H1 (cell line): ENCODE measurements around the gene FIZ1. TPM values are rescaled to one million over a fixed set of nuclear protein-coding genes. Genes with fewer than 3 reads are reported as not detected.

Experiments used
- CTCF ChIA-PET: fragments of 300-600 bp; sonication (Branson Sonifier 250); formaldehyde crosslinking; loops from one replicate; lab custom pipeline; 2021; ENCODE audit not compliant: partially characterized antibody; lab: Charles Lee
- POLR2A ChIA-PET: fragments of 300-600 bp; sonication (Branson Sonifier 250); formaldehyde crosslinking; loops from one replicate; lab custom pipeline; 2021; ENCODE audit warnings: inconsistent platforms; ENCODE audit not compliant: partially characterized antibody; lab: Charles Lee
- DNase-seq, 2 experiments: peaks; one replicate each; pipeline versions ENCODE4 v3.0.0 to v3.0.0-alpha.2; 2010 to 2022; ENCODE audit warnings: low spot score in 2 of 2, low read depth in 1 of 2, mixed read lengths in 1 of 2
- FAIRE-seq: peaks from 2 replicates; lab custom pipeline; 2011; peaks lifted over from hg19 to GRCh38; lab: Jason Lieb, UNC
- H2AFZ ChIP-seq: 2 replicates; pipeline ENCODE4 v1.8.1; 2012; ENCODE audit warnings: low read length, inconsistent platforms
- H2AK5ac ChIP-seq: 2 replicates; pipeline ENCODE4 v1.6.1; 2013; ENCODE audit warnings: low read depth, low read length
- H2BK120ac ChIP-seq: replicated peaks from 2 replicates; pipeline ENCODE3; 2013; ENCODE audit warnings: low read depth, low read length, inconsistent platforms
- H2BK12ac ChIP-seq: 2 replicates; pipeline ENCODE4 v1.6.1; 2013; ENCODE audit warnings: low read depth, low read length
- H2BK15ac ChIP-seq: 2 replicates; pipeline ENCODE4 v1.6.1; 2013; ENCODE audit warnings: low read length
- H2BK20ac ChIP-seq: 2 replicates; pipeline ENCODE4 v1.6.1; 2013; ENCODE audit warnings: low read length
- H2BK5ac ChIP-seq: 2 replicates; pipeline ENCODE4 v1.6.1; 2013; ENCODE audit warnings: low read depth, low read length
- H3K14ac ChIP-seq: 2 replicates; pipeline ENCODE4 v1.6.1; 2013; ENCODE audit warnings: inconsistent platforms; ENCODE audit not compliant: insufficient read length
- H3K18ac ChIP-seq: 2 replicates; pipeline ENCODE4 v1.6.1; 2013; ENCODE audit warnings: low read length; ENCODE audit errors: extremely low read depth
- H3K23ac ChIP-seq: 2 replicates; pipeline ENCODE4 v1.6.1; 2013; ENCODE audit warnings: inconsistent platforms; ENCODE audit not compliant: insufficient read length
- H3K23me2 ChIP-seq: 2 replicates; pipeline ENCODE4 v1.6.1; 2013; ENCODE audit warnings: low read depth, low read length
- H3K27ac ChIP-seq: 2 replicates; pipeline ENCODE4 v1.6.1; 2011; ENCODE audit warnings: low read depth, low read length, inconsistent platforms
- H3K27me3 ChIP-seq, 4 experiments: replicated peaks in 1 of 4; 1 replicate in 1 of 4; 2 replicates in 3 of 4; pipeline versions ENCODE4 v1.6.1 to v1.8.1; 2011 to 2013; ENCODE audit warnings: low read length in 3 of 4, mild to moderate bottlenecking in 3 of 4, inconsistent platforms in 2 of 4, mixed read lengths in 2 of 4, moderate library complexity in 1 of 4; ENCODE audit not compliant: control insufficient read depth in 3 of 4, insufficient read depth in 3 of 4; ENCODE audit errors: extremely low read depth in 1 of 4
- H3K36me3 ChIP-seq, 4 experiments: 2 replicates each; pipeline versions ENCODE4 v1.6.1 to v1.8.1; 2011 to 2013; ENCODE audit warnings: mild to moderate bottlenecking in 4 of 4, low read length in 3 of 4, moderate library complexity in 2 of 4, control low read depth in 1 of 4, inconsistent platforms in 1 of 4; ENCODE audit not compliant: insufficient read depth in 4 of 4, control insufficient read depth in 2 of 4
- H3K4ac ChIP-seq: replicated peaks from 2 replicates; pipeline ENCODE3; 2013; ENCODE audit warnings: low read length, low read depth, mixed read lengths, inconsistent platforms; ENCODE audit not compliant: insufficient read length
- H3K4me1 ChIP-seq, 4 experiments: replicated peaks in 1 of 4; 1 replicate in 1 of 4; 2 replicates in 3 of 4; pipeline versions ENCODE4 v1.6.1 to v1.8.1; 2011 to 2013; ENCODE audit warnings: low read length in 3 of 4, inconsistent platforms in 2 of 4, mixed read lengths in 1 of 4; ENCODE audit not compliant: insufficient read depth in 4 of 4, control insufficient read depth in 3 of 4
- H3K4me2 ChIP-seq, 2 experiments: 2 replicates each; pipeline versions ENCODE4 v1.6.1 to v1.8.1; 2011 to 2013; ENCODE audit warnings: low read depth in 2 of 2, low read length in 2 of 2, control low read depth in 1 of 2, inconsistent platforms in 1 of 2, mild to moderate bottlenecking in 1 of 2; ENCODE audit not compliant: insufficient read depth in 1 of 2
- H3K4me3 ChIP-seq, 4 experiments: fragments of 200-600, 300-600 bp in 1 of 4; sonication (generic), shearing (Covaris generic), sonication (Bioruptor Twin) in 1 of 4; 2 replicates each; pipeline versions ENCODE4 v1.5.1 to v1.8.1; 2011 to 2016; ENCODE audit warnings: low read length in 4 of 4, low read depth in 3 of 4, control low read depth in 2 of 4, inconsistent platforms in 2 of 4, mild to moderate bottlenecking in 2 of 4, mixed read lengths in 1 of 4, moderate library complexity in 1 of 4; ENCODE audit not compliant: insufficient read depth in 2 of 4; ENCODE audit errors: extremely low read depth in 1 of 4
- H3K56ac ChIP-seq: replicated peaks from 2 replicates; pipeline ENCODE3; 2013; ENCODE audit warnings: low read depth, mild to moderate bottlenecking, mixed read lengths, low read length, inconsistent platforms; ENCODE audit not compliant: insufficient read length
- H3K79me1 ChIP-seq: 2 replicates; pipeline ENCODE4 v1.6.1; 2013; ENCODE audit warnings: low read depth, low read length, control low read depth
- H3K79me2 ChIP-seq, 2 experiments: 2 replicates each; pipeline versions ENCODE4 v1.6.1 to v1.8.1; 2012 to 2013; ENCODE audit warnings: low read length in 2 of 2, mild to moderate bottlenecking in 2 of 2, inconsistent platforms in 1 of 2; ENCODE audit not compliant: insufficient read depth in 2 of 2, control insufficient read depth in 1 of 2
- H3K9ac ChIP-seq, 4 experiments: replicated peaks in 1 of 4; 1 replicate in 1 of 4; 2 replicates in 3 of 4; pipeline versions ENCODE4 v1.6.1 to v1.8.1; 2011 to 2013; ENCODE audit warnings: low read depth in 3 of 4, low read length in 3 of 4, control low read depth in 2 of 4, mild to moderate bottlenecking in 2 of 4, moderate library complexity in 2 of 4, inconsistent platforms in 1 of 4; ENCODE audit errors: extremely low read depth in 1 of 4
- H3K9me3 ChIP-seq, 2 experiments: 2 replicates each; pipeline versions ENCODE4 v1.6.1 to v1.8.1; 2012 to 2013; ENCODE audit warnings: mild to moderate bottlenecking in 2 of 2, moderate library complexity in 2 of 2, control low read depth in 1 of 2, inconsistent platforms in 1 of 2, low read depth in 1 of 2, low read length in 1 of 2, mixed read lengths in 1 of 2; ENCODE audit not compliant: insufficient read depth in 2 of 2
- H4K20me1 ChIP-seq, 2 experiments: replicated peaks in 1 of 2; 2 replicates each; pipeline versions ENCODE3 to v1.8.1; 2011 to 2013; ENCODE audit warnings: inconsistent platforms in 2 of 2, low read length in 2 of 2, mild to moderate bottlenecking in 1 of 2; ENCODE audit not compliant: insufficient read depth in 2 of 2, control insufficient read depth in 1 of 2
- H4K5ac ChIP-seq: 2 replicates; pipeline ENCODE4 v1.6.1; 2013; ENCODE audit warnings: low read length, low read depth, mixed read lengths, inconsistent platforms; ENCODE audit not compliant: insufficient read length
- H4K8ac ChIP-seq: 2 replicates; pipeline ENCODE4 v1.8.0; 2013; ENCODE audit warnings: mild to moderate bottlenecking, moderate library complexity, low read length, inconsistent platforms; ENCODE audit not compliant: insufficient read depth; ENCODE audit errors: extremely low read depth
- H4K91ac ChIP-seq: replicated peaks from 2 replicates; pipeline ENCODE3; 2013; ENCODE audit warnings: low read length, mixed read lengths, inconsistent platforms; ENCODE audit not compliant: insufficient read length
- GABPA ChIP-seq: IDR thresholded peaks from 2 replicates; pipeline ENCODE4 v1.6.1; 2011; ENCODE audit warnings: mild to moderate bottlenecking, low read length, moderate library complexity, borderline replicate concordance; ENCODE audit not compliant: insufficient read depth
- SRF ChIP-seq: IDR thresholded peaks from 2 replicates; pipeline ENCODE4 v1.6.1; 2011; ENCODE audit warnings: mild to moderate bottlenecking, low read depth, low read length, moderate library complexity
- WGBS, 2 experiments: shearing (Covaris generic) in 1 of 2; methylation state at CpG; one replicate each; pipeline versions ENCODE4 v1.1.6 to v1.1.7; 2013 to 2015; ENCODE audit warnings: low lambda C conversion rate in 2 of 2, mixed read lengths in 2 of 2, inconsistent platforms in 1 of 2, low coverage in 1 of 2, missing lambda C conversion rate in 1 of 2; ENCODE audit not compliant: insufficient replicate concordance in 2 of 2, insufficient coverage in 1 of 2, insufficient read length in 1 of 2; ENCODE audit errors: extremely low coverage in 1 of 2, missing lambda C conversion rate in 1 of 2; 5-methylcytosine and 5-hydroxymethylcytosine counted together
- polyA plus RNA-seq, 7 experiments: library from polyadenylated mRNA; depleted of rRNA in 3 of 7; stranded (reverse) in 5 of 7; unstranded in 2 of 7; fragments of >200 nt in 5 of 7; fragments of 200-250 nt in 2 of 7; gene quantifications; 1 replicate in 5 of 7; 2 replicates in 1 of 7; 4 replicates in 1 of 7; pipeline versions ENCODE4 v1.2.1 to v1.2.3, GENCODE V29; 2011 to 2013; ENCODE audit warnings: missing spikeins in 2 of 7, mixed read lengths in 2 of 7
- total RNA-seq: library from RNA; stranded (reverse); fragmentation: NEBNext Ultra II Directional; extraction: Animal tissue kit (Norgen Biotek cat#: 25700); gene quantifications from 2 replicates; pipeline ENCODE4 v1.2.1, GENCODE V29; 2021

Gene FIZ1
- total and polyA plus RNA-seq, 2 of the 8 experiments (the other 6 are each of a cell fraction or from before 2014, with no cell fraction given), result 9.1 to 18.5 TPM

DNA sequence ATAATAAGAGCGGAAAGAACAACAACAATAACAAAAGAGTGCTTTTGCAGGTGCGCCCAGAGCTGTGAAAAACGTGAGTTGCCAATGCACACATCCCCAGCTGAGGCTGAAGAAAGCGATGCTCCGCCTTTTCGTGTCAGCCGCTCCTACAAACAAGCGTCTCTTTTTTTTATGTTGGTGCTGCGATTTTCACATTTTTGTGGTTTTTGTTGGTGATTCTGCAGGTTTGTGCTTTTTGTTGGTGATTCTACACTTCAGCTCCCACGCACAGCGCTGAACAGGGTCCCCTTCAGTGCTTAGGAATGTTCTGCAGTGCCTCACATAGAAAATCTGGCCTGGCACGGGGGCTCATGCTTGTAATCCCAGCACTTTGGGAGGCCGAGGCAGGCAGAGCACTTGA lies 46.7 kb downstream of the FIZ1 start:
- DNase-seq (no peak), FAIRE-seq (no peak)
- H3K79me1 ChIP-seq, result no peaks in the 10 kb centered on the region
- peaks cover 0 to 3% (median 0%) of the 10 kb centered on the region in 4 experiments; a peak in 1 of 7 replicates for H3K27me3 ChIP-seq
- peak overlapping the region; percentile 88; the same call in 1 of the 2 replicates for H3K18ac ChIP-seq
- H2BK5ac ChIP-seq, result no peak overlapping the region
- no peaks in the 10 kb centered on the region for H3K36me3 ChIP-seq
- H3K27ac ChIP-seq, result no peak overlapping the region
- 0 out of 7 replicates have a peak overlapping the region, but pooled peaks of 1 of the 4 experiments have one; percentile 40 for H3K9ac ChIP-seq
- H2BK120ac ChIP-seq, result no peak overlapping the region
- H3K79me2 ChIP-seq, result no peaks in the 10 kb centered on the region
- no peak overlapping the region for H3K4ac ChIP-seq
- H3K56ac ChIP-seq, result no peak overlapping the region
- H3K9me3 ChIP-seq, result no peaks in the 10 kb centered on the region
- CTCF ChIA-PET, result interaction anchor here (0.6 to 1.2 kb wide), 4 partner anchors 9 to 187 kb away, joined by 3 to 4 read pairs (median 3); partner anchors contain the start of gene SBK2
- peaks cover 2 to 10% (median 6%) of the 10 kb centered on the region in 4 experiments; a peak in 6 of 7 replicates for H3K4me1 ChIP-seq
- H3K23me2 ChIP-seq, result peaks cover 7% of the 10 kb centered on the region; the same call in 1 of the 2 replicates
- H2AK5ac ChIP-seq, result no peak overlapping the region
- POLR2A ChIA-PET, result interaction anchor here (0.6 to 1.6 kb wide), 7 partner anchors 14 to 76 kb away, joined by 3 to 5 read pairs (median 3); partner anchors contain the start of gene ZNF628
- no peak for TF ChIP-seq GABPA
- TF ChIP-seq SRF, result no peak
- H3K14ac ChIP-seq, result no peak overlapping the region
- H2AFZ ChIP-seq, result peak overlapping the region; percentile 63; the same call in 1 of the 2 replicates
- no peaks in the 10 kb centered on the region for H4K20me1 ChIP-seq
- no peak overlapping the region for H4K91ac ChIP-seq
- no peak overlapping the region; a peak in 1 of 8 replicates for H3K4me3 ChIP-seq
- no peak overlapping the region for H3K23ac ChIP-seq
- H2BK20ac ChIP-seq, result peak overlapping the region; percentile 93; the same call in 1 of the 2 replicates
- H2BK12ac ChIP-seq, result no peak overlapping the region
- H3K4me2 ChIP-seq, result peak overlapping the region; percentile 50 to 52
- no peak overlapping the region for H4K5ac ChIP-seq
- 61% methylated on average over 13 of the region's 13 CpGs; no CpG with 5 or more reads in 1 of the 2 experiments for WGBS, 2 experiments
- H2BK15ac ChIP-seq, result no peak overlapping the region
- no peak overlapping the region for H4K8ac ChIP-seq
